ENCODE measurements around the gene ADISSP. TPM values are rescaled to one million over a fixed set of nuclear protein-coding genes. Genes with fewer than 3 reads are reported as not detected.

ADISSP gene
- total RNA-seq, 1 experiment from 2014 or later, result 99.4 TPM

GRCh38 chr20:3800878-3801260, 33.3 kb upstream of the ADISSP start (continued):
- TF ChIP-seq, protein P1, sequence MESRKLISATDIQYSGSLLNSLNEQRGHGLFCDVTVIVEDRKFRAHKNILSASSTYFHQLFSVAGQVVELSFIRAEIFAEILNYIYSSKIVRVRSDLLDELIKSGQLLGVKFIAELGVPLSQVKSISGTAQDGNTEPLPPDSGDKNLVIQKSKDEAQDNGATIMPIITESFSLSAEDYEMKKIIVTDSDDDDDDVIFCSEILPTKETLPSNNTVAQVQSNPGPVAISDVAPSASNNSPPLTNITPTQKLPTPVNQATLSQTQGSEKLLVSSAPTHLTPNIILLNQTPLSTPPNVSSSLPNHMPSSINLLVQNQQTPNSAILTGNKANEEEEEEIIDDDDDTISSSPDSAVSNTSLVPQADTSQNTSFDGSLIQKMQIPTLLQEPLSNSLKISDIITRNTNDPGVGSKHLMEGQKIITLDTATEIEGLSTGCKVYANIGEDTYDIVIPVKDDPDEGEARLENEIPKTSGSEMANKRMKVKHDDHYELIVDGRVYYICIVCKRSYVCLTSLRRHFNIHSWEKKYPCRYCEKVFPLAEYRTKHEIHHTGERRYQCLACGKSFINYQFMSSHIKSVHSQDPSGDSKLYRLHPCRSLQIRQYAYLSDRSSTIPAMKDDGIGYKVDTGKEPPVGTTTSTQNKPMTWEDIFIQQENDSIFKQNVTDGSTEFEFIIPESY (IDR thresholded peaks at IDR 0.05; ENCODE audit: extremely low read depth, insufficient replicate concordance, low read length), result no peak
- no peak for TF ChIP-seq EGR1 (IDR thresholded peaks at IDR 0.05; ENCODE audit: low read depth)
- TF ChIP-seq, protein P2, sequence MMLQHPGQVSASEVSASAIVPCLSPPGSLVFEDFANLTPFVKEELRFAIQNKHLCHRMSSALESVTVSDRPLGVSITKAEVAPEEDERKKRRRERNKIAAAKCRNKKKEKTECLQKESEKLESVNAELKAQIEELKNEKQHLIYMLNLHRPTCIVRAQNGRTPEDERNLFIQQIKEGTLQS (IDR thresholded peaks at IDR 0.05), result no peak

- Histone ChIP-seq H3K27me3 (ENCODE audit: insufficient read depth, low read length) (no peaks in the 10 kb centered on the region), H3K9me3 (ENCODE audit: control insufficient read depth in 1 of 2, insufficient read depth in 1 of 2, low read depth in 1 of 2, low read length in 2 of 2) (no peaks in the 10 kb centered on the region), H3K27ac (ENCODE audit: low read depth, low read length) (peak overlapping the region; percentile 41; the same call in 1 of the 2 replicates), H3K4me3 (replicated peaks in 1 of 2; ENCODE audit: low read depth in 1 of 2, low read length in 2 of 2) (no peak overlapping the region), H3K4me1 (ENCODE audit: control insufficient read depth in 1 of 2, insufficient read depth in 2 of 2, low read length in 2 of 2) (peaks cover 32 to 71% of the 10 kb centered on the region in 2 experiments), H3K36me3 (ENCODE audit: control insufficient read depth in 1 of 2, insufficient read depth in 2 of 2, low read length in 2 of 2) (peaks cover 34 to 65% of the 10 kb centered on the region in 2 experiments), H4K20me1 (ENCODE audit: insufficient read depth) (no peaks in the 10 kb centered on the region), H3K9me2 (ENCODE audit: insufficient read depth) (no peaks in the 10 kb centered on the region), H3K9ac (ENCODE audit: low read length) (peak overlapping the region; percentile 95; the same call in 1 of the 2 replicates), H2AFZ (ENCODE audit: low read depth, low read length, poor library complexity, severe bottlenecking) (no peak overlapping the region), H3K79me2 (ENCODE audit: insufficient read depth, low read length) (peaks cover 67% of the 10 kb centered on the region), H3K4me2 (ENCODE audit: low read length) (peak overlapping the region; percentile 26)
- DNase-seq (ENCODE audit: low read depth, low spot score) (no peak), ATAC-seq (no peak)
- ChIA-PET RAD21 (ENCODE audit: low non-redundant PET in 1 of 2, low total read pairs in 2 of 2, uncharacterized antibody in 2 of 2, unreplicated experiment in 2 of 2) (no interaction called here), CTCF (interaction anchor here (1.2 kb wide), 1 partner anchor 18 kb away, joined by 5 read pairs; no protein-coding TSS in a partner anchor), POLR2A (interaction anchor here (2.7 kb wide), 1 partner anchor 13 kb away, joined by 13 read pairs; no protein-coding TSS in a partner anchor)
- TF ChIP-seq POLR2A (IDR thresholded peaks at IDR 0.05; ENCODE audit: borderline replicate concordance, extremely low read depth, insufficient read depth, insufficient read length), result no peak
- TF ChIP-seq ZFX (IDR thresholded peaks at IDR 0.05), result no peak
- no peak for TF ChIP-seq ELF1 (IDR thresholded peaks at IDR 0.05; ENCODE audit: borderline replicate concordance, low read depth)
- TF ChIP-seq POLR2AphosphoS5 (IDR thresholded peaks at IDR 0.05; ENCODE audit: low read depth, low read length), result no peak
- TF ChIP-seq, protein P1 (IDR thresholded peaks at IDR 0.05; ENCODE audit: extremely low read depth, insufficient replicate concordance, low read length), result no peak
- TF ChIP-seq, protein P3, sequence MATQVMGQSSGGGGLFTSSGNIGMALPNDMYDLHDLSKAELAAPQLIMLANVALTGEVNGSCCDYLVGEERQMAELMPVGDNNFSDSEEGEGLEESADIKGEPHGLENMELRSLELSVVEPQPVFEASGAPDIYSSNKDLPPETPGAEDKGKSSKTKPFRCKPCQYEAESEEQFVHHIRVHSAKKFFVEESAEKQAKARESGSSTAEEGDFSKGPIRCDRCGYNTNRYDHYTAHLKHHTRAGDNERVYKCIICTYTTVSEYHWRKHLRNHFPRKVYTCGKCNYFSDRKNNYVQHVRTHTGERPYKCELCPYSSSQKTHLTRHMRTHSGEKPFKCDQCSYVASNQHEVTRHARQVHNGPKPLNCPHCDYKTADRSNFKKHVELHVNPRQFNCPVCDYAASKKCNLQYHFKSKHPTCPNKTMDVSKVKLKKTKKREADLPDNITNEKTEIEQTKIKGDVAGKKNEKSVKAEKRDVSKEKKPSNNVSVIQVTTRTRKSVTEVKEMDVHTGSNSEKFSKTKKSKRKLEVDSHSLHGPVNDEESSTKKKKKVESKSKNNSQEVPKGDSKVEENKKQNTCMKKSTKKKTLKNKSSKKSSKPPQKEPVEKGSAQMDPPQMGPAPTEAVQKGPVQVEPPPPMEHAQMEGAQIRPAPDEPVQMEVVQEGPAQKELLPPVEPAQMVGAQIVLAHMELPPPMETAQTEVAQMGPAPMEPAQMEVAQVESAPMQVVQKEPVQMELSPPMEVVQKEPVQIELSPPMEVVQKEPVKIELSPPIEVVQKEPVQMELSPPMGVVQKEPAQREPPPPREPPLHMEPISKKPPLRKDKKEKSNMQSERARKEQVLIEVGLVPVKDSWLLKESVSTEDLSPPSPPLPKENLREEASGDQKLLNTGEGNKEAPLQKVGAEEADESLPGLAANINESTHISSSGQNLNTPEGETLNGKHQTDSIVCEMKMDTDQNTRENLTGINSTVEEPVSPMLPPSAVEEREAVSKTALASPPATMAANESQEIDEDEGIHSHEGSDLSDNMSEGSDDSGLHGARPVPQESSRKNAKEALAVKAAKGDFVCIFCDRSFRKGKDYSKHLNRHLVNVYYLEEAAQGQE (IDR thresholded peaks at IDR 0.05; ENCODE audit: low read depth), result no peak
- TF ChIP-seq SP1 (IDR thresholded peaks at IDR 0.05; ENCODE audit: low read depth), result no peak
- no peak for TF ChIP-seq RAD21 (IDR thresholded peaks at IDR 0.05; ENCODE audit: low read depth)
- TF ChIP-seq JUND (IDR thresholded peaks at IDR 0.05), result no peak
- no peak for TF ChIP-seq SIN3A (IDR thresholded peaks at IDR 0.05; ENCODE audit: low read depth)
- TF ChIP-seq CBX3 (IDR thresholded peaks at IDR 0.05; ENCODE audit: low read depth), result no peak
- TF ChIP-seq EZH2phosphoT487 (IDR thresholded peaks at IDR 0.05; ENCODE audit: borderline replicate concordance), result no peak
- BruUV-seq (replicated peaks), result no TSS peak
- intact Hi-C loops (cut with micrococcal nuclease), result no loop called here
Observed at GRCh38 chr20:3800256-3800877, 32.8 kb upstream of the ADISSP start.

Data from HCT116 (cell line).